ENCODE data around the gene PLCH1. TPM values are rescaled to one million over a fixed set of nuclear protein-coding genes. Genes with fewer than 3 reads are reported as not detected.

Gene PLCH1
- total RNA-seq, 1 donor from 2014 or later = 14.0 TPM

- Histone ChIP-seq H3K9me3 (no peaks in the 10 kb centered on the region), H3K27me3 (ENCODE audit: low read depth) (no peaks in the 10 kb centered on the region), H3K27ac (no peak overlapping the region), H3K36me3 (no peaks in the 10 kb centered on the region), H3K4me1 (no peaks in the 10 kb centered on the region), H3K4me3 (no peak overlapping the region)
- intact Hi-C loops (cut with DNase I) = no loop called here
- TF ChIP-seq, protein P1, sequence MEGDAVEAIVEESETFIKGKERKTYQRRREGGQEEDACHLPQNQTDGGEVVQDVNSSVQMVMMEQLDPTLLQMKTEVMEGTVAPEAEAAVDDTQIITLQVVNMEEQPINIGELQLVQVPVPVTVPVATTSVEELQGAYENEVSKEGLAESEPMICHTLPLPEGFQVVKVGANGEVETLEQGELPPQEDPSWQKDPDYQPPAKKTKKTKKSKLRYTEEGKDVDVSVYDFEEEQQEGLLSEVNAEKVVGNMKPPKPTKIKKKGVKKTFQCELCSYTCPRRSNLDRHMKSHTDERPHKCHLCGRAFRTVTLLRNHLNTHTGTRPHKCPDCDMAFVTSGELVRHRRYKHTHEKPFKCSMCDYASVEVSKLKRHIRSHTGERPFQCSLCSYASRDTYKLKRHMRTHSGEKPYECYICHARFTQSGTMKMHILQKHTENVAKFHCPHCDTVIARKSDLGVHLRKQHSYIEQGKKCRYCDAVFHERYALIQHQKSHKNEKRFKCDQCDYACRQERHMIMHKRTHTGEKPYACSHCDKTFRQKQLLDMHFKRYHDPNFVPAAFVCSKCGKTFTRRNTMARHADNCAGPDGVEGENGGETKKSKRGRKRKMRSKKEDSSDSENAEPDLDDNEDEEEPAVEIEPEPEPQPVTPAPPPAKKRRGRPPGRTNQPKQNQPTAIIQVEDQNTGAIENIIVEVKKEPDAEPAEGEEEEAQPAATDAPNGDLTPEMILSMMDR (IDR thresholded peaks at IDR 0.05) = no peak
- ATAC-seq (no peak), DNase-seq (no peak)
Observed at GRCh38 chr3:155548195-155548594, 196.7 kb downstream of the PLCH1 start.

DNA sequence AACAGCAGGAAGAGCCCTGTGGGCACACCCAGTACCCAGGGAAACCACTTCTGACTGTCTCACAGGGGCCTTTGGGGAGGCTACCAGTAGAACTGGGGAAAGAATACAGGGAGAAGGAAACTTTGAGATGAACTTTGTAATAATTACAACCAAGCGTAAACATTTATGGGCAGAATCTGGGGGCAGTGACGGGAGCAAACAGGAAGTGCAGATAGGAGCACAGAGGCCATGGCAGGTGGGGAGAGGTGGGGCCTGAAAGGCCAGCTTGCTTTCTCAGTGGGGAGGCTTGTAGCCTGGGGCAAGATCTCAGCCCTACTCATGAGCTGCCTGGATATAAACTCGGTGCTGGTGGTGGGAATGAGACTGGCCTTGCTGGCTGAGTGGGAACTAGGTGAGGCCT lies 209.8 kb downstream of the PLCH1 start:
- Histone ChIP-seq H3K4me3 (no peak overlapping the region), H3K36me3 (no peaks in the 10 kb centered on the region), H3K27me3 (ENCODE audit: low read depth) (no peaks in the 10 kb centered on the region), H3K4me1 (no peaks in the 10 kb centered on the region), H3K9me3 (no peaks in the 10 kb centered on the region), H3K27ac (no peak overlapping the region)
- no peak for ATAC-seq
- TF ChIP-seq, protein P1 (IDR thresholded peaks at IDR 0.05) = no peak
- no peak for DNase-seq
- intact Hi-C loops (cut with DNase I) = no loop called here

- Histone ChIP-seq H3K36me3 (no peaks in the 10 kb centered on the region), H3K4me3 (no peak overlapping the region), H3K9me3 (no peaks in the 10 kb centered on the region), H3K27ac (no peak overlapping the region), H3K4me1 (no peaks in the 10 kb centered on the region), H3K27me3 (ENCODE audit: low read depth) (no peaks in the 10 kb centered on the region)
- intact Hi-C loops (cut with DNase I) = no loop called here
- DNase-seq (no peak), ATAC-seq (no peak)
- TF ChIP-seq, protein P1 (IDR thresholded peaks at IDR 0.05) = no peak
Observed at GRCh38 chr3:155528579-155528978, 216.3 kb downstream of the PLCH1 start.

DNA sequence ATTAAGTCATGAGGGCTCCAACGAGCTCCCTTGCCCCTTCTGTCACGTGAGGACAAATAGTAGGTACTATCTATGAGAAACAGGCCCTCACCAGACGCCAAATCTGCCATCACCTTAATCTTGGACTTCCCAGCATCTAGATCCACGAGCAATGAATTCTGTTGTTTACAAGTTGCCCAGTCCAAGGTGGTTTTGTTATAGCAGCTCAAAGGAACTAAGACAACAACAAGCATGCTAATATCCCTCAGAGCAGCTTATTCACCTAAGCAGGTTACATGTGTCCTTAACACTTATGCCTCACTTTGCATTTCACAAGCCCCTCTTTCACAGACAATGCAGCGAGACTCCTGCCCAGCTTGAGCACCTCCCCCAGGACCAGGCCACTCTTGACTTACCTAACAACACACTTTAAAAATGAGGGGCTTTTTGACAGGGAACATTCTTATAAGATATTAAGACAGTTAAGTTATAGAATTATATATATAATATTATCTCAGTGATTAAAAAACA lies 219.5 kb downstream of the PLCH1 start:
- no peaks in the 10 kb centered on the region for H3K27me3 ChIP-seq (ENCODE audit: low read depth)
- no peak overlapping the region for H3K4me3 ChIP-seq
- H3K36me3 ChIP-seq = no peaks in the 10 kb centered on the region
- H3K27ac ChIP-seq = no peak overlapping the region
- ATAC-seq (no peak), DNase-seq (no peak)
- intact Hi-C loops (cut with DNase I) = no loop called here
- no peaks in the 10 kb centered on the region for H3K9me3 ChIP-seq
- TF ChIP-seq, protein P1 (IDR thresholded peaks at IDR 0.05) = no peak
- no peaks in the 10 kb centered on the region for H3K4me1 ChIP-seq

- H3K36me3 ChIP-seq = no peaks in the 10 kb centered on the region
- intact Hi-C loops (cut with DNase I) = no loop called here
Observed at GRCh38 chr3:155520463-155520862, 224.4 kb downstream of the PLCH1 start.

More at GRCh38 chr3:155520463-155520862, 224.4 kb downstream of the PLCH1 start:
- Histone ChIP-seq H3K4me1 (no peaks in the 10 kb centered on the region), H3K27me3 (ENCODE audit: low read depth) (no peaks in the 10 kb centered on the region), H3K9me3 (no peaks in the 10 kb centered on the region), H3K27ac (no peak overlapping the region), H3K4me3 (no peak overlapping the region)
- DNase-seq = no peak
- TF ChIP-seq, protein P1 (IDR thresholded peaks at IDR 0.05) = no peak
- ATAC-seq = no peak

All from lower lobe of right lung (tissue), 2 donors.